T follicular helper cell (primary cell): Measurements from ENCODE around the gene IRGQ.

Experiments
- DNase-seq: peaks from one replicate; pipeline ENCODE4 v3.0.0-alpha.2; 2020; ENCODE audit warnings: low read depth

The IRGQ gene

DNA sequence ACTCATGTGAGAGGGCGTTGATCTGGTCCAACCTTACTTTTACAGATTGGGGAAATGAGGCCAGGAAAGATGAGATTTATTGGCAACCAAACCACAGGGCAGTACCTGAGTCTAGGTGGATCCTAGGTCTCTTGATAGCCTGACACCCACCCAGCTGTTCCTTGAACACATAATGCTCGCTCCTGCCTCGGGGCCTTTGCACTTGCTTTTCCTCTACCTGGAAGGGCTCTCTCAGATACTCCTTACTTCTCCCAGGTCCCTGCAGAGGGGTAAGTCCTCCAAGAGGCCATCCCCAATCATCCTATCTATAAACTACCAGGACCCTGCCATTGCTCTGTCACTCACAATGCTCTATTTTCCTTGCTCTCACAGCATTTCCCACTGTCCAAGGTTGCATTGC, 55.6 kb downstream of the IRGQ start:
- DNase-seq: no peak

DNA sequence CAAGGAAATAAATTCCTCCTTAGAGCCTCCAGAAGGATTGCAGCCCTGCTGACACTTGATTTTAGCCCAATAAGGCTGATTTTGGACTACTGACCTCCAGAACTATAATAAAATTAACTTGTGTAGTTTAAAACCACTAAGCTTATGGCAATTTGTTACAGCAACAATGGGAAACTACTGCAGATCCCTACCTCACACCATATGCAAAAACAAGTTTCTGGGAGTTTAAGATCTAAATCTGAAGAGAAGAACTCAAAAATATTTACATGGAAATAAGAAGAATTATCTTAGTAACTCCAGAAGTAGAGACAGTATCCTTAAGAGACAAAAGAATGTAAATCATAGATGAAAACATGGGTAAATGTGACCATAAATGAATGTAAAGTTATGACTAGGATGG, 57.0 kb downstream of the IRGQ start:
- DNase-seq: no peak

DNA sequence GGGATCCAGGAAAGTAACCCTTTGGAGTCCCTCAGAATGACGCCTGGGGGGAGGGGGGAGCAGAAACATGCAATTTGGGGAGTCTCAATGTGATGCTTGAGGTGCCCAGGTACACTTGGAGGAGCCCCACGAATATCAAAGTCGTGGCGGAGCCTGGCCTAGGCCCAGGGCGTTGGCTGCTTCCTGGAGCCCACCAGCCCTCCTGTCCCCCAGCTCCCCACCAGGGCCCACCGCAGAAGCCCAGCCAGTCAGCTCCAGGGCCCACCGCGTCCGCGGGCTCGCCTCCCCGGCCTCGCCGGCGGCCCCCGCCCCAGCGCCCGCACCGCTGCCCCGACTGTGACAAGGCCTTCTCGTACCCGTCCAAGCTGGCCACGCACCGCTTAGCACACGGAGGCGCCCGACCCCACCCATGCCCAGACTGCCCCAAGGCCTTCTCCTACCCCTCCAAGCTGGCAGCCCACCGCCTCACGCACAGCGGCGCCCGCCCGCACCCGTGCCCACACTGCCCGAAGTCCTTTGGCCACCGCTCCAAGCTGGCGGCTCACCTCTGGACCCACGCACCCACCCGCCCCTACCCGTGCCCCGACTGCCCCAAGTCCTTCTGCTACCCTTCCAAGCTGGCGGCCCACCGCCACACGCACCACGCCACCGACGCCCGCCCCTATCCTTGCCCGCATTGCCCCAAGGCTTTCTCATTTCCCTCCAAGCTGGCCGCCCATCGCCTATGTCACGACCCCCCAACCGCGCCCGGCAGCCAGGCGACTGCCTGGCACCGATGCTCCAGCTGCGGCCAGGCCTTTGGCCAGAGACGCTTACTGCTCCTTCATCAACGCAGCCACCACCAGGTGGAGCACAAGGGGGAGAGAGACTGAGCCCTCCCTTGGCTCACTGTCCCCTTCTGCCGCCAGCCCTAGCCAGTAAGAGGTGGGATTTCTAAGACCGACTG, 60.8 kb downstream of the IRGQ start:
- DNase-seq: no peak
